HepG2 (cell line): ENCODE measurements around the gene NOL12. TPM values are rescaled to one million over a fixed set of nuclear protein-coding genes. Genes with fewer than 3 reads are reported as not detected.

Experiments used
- ATRX ChIP-seq: sonication (generic); formaldehyde crosslinking; IDR thresholded peaks from 2 replicates; pipeline ENCODE4 v1.4.0; 2020; ENCODE audit warnings: missing genetic modification reagents, borderline replicate concordance
- HDAC2 ChIP-seq: sonication (generic); formaldehyde crosslinking; IDR thresholded peaks from 2 replicates; pipeline ENCODE4 v1.4.0; 2020; ENCODE audit warnings: missing genetic modification reagents
- HINFP ChIP-seq: sonication (generic); formaldehyde crosslinking; IDR thresholded peaks from 2 replicates; pipeline ENCODE4 v1.4.0; 2020; ENCODE audit warnings: low read depth, mild to moderate bottlenecking, missing genetic modification reagents
- HNRNPLL ChIP-seq: fragments of 200-400 bp; formaldehyde crosslinking; IDR thresholded peaks from 2 replicates; pipeline ENCODE4 v1.6.1; 2017; ENCODE audit warnings: mild to moderate bottlenecking, low read depth, low read length; ENCODE audit not compliant: poor library complexity, severe bottlenecking
- KDM5A ChIP-seq: fragments of 200-600 bp; sonication (generic); IDR thresholded peaks from 2 replicates; pipeline ENCODE4 v1.7.0; 2018; ENCODE audit warnings: antibody characterized with exemption, mild to moderate bottlenecking, low read length, borderline replicate concordance
- RBM39 ChIP-seq: fragments of 200-400 bp; formaldehyde crosslinking; IDR thresholded peaks from one replicate; pipeline ENCODE4 v1.6.1; 2018; ENCODE audit warnings: antibody characterized with exemption, mild to moderate bottlenecking, low read depth, low read length; ENCODE audit not compliant: poor library complexity, severe bottlenecking
- TRIM24 ChIP-seq: sonication (generic); formaldehyde crosslinking; IDR thresholded peaks from 2 replicates; pipeline ENCODE4 v1.8.0; 2022; ENCODE audit warnings: mild to moderate bottlenecking, missing genetic modification reagents
- ZNF256 ChIP-seq: sonication (generic); formaldehyde crosslinking; conservative IDR thresholded peaks from 2 replicates; pipeline ENCODE4 v1.4.0; 2020; ENCODE audit warnings: missing genetic modification reagents
- ZNF670 ChIP-seq: sonication (generic); formaldehyde crosslinking; IDR thresholded peaks from 2 replicates; pipeline ENCODE4 v1.8.0; 2022; ENCODE audit warnings: mild to moderate bottlenecking, missing genetic modification reagents, borderline replicate concordance
- ZNF792 ChIP-seq: IDR thresholded peaks from 2 replicates; pipeline ENCODE4 v1.6.1; 2016
- polyA plus RNA-seq, 8 experiments: library from polyadenylated mRNA; depleted of rRNA in 3 of 8; stranded (reverse) in 7 of 8; unstranded in 1 of 8; fragments of >200 nt; fragmentation: Illumina TruSeq in 4 of 8; extraction: Trizol in 4 of 8; gene quantifications; 2 replicates each; pipeline versions ENCODE4 v1.2.1 to v1.2.3, GENCODE V29; 2011 to 2016; ENCODE audit warnings: low read depth in 4 of 8, missing spikeins in 1 of 8, mixed read lengths in 1 of 8; ENCODE audit not compliant: insufficient read depth in 1 of 8
- total RNA-seq, 5 experiments: library from RNA; depleted of rRNA; stranded (reverse); fragments of >200 nt; fragmentation: Illumina TruSeq; extraction: Trizol; gene quantifications; 2 replicates each; pipeline ENCODE4 v1.2.3, GENCODE V29; 2016; ENCODE audit warnings: low read depth in 1 of 5
- TF ChIP-seq, protein P1 (sequence below): sonication (generic); formaldehyde crosslinking; IDR thresholded peaks from 2 replicates; pipeline ENCODE4 v1.4.0; 2020; ENCODE audit warnings: missing genetic modification reagents, borderline replicate concordance
- TF ChIP-seq, protein P2 (sequence below), 2 experiments: sonication (generic) in 1 of 2; formaldehyde crosslinking in 1 of 2; IDR thresholded peaks; 2 replicates each; pipeline versions ENCODE4 v1.4.0 to v1.6.1; 2016 to 2020; ENCODE audit warnings: borderline replicate concordance in 1 of 2, low read depth in 1 of 2, mild to moderate bottlenecking in 1 of 2, missing genetic modification reagents in 1 of 2

The NOL12 gene
- total and polyA plus RNA-seq, 2 of the 13 experiments (the other 11 are each of a cell fraction or from before 2014, with no cell fraction given) = 14.3 to 31.4 TPM

- TF ChIP-seq HNRNPLL = peak; percentile 50
- no peak for TF ChIP-seq TRIM24 (CRISPR knock-in tag)
- peak; percentile 83 for TF ChIP-seq HDAC2
- peak; percentile 86 for TF ChIP-seq RBM39
- TF ChIP-seq ZNF670 (CRISPR knock-in tag) = 0 out of 2 replicates have a peak, but pooled peaks have one; percentile 52
- TF ChIP-seq, protein P1, sequence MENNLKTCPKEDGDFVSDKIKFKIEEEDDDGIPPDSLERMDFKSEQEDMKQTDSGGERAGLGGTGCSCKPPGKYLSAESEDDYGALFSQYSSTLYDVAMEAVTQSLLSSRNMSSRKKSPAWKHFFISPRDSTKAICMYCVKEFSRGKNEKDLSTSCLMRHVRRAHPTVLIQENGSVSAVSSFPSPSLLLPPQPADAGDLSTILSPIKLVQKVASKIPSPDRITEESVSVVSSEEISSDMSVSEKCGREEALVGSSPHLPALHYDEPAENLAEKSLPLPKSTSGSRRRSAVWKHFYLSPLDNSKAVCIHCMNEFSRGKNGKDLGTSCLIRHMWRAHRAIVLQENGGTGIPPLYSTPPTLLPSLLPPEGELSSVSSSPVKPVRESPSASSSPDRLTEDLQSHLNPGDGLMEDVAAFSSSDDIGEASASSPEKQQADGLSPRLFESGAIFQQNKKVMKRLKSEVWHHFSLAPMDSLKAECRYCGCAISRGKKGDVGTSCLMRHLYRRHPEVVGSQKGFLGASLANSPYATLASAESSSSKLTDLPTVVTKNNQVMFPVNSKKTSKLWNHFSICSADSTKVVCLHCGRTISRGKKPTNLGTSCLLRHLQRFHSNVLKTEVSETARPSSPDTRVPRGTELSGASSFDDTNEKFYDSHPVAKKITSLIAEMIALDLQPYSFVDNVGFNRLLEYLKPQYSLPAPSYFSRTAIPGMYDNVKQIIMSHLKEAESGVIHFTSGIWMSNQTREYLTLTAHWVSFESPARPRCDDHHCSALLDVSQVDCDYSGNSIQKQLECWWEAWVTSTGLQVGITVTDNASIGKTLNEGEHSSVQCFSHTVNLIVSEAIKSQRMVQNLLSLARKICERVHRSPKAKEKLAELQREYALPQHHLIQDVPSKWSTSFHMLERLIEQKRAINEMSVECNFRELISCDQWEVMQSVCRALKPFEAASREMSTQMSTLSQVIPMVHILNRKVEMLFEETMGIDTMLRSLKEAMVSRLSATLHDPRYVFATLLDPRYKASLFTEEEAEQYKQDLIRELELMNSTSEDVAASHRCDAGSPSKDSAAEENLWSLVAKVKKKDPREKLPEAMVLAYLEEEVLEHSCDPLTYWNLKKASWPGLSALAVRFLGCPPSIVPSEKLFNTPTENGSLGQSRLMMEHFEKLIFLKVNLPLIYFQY (CRISPR knock-in tag) = peak; percentile 81
- TF ChIP-seq ATRX (CRISPR knock-in tag) = no peak
- no peak; the same call in 1 of the 2 replicates for TF ChIP-seq HINFP (CRISPR knock-in tag)
- TF ChIP-seq KDM5A = peak; percentile 99
- 0 out of 2 replicates have a peak, but pooled peaks have one; percentile 64 for TF ChIP-seq ZNF256 (CRISPR knock-in tag)
- TF ChIP-seq ZNF792 (CRISPR knock-in tag) = peak; percentile 71
- TF ChIP-seq, protein P2, sequence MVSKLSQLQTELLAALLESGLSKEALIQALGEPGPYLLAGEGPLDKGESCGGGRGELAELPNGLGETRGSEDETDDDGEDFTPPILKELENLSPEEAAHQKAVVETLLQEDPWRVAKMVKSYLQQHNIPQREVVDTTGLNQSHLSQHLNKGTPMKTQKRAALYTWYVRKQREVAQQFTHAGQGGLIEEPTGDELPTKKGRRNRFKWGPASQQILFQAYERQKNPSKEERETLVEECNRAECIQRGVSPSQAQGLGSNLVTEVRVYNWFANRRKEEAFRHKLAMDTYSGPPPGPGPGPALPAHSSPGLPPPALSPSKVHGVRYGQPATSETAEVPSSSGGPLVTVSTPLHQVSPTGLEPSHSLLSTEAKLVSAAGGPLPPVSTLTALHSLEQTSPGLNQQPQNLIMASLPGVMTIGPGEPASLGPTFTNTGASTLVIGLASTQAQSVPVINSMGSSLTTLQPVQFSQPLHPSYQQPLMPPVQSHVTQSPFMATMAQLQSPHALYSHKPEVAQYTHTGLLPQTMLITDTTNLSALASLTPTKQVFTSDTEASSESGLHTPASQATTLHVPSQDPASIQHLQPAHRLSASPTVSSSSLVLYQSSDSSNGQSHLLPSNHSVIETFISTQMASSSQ (IDR thresholded peaks at IDR 0.05; ENCODE audit: low read depth) = no peak
- TF ChIP-seq, protein P2 (CRISPR knock-in tag; IDR thresholded peaks at IDR 0.05; ENCODE audit: borderline replicate concordance) = peak; percentile 54; the same call in 1 of the 2 replicates
Observed at GRCh38 chr22:37686002-37686982, at the start of gene NOL12 (continued).
